ENCODE results near the gene RAD51AP1. TPM values are rescaled to one million over a fixed set of nuclear protein-coding genes. Genes with fewer than 3 reads are reported as not detected.
A peak's percentile ranks its signal among the peaks of the same experiment; 100 is the strongest.

Gene RAD51AP1
- polyA plus RNA-seq, 1 of the 3 experiments (the other 2 are of a cell fraction), result 6.0 TPM

GRCh38 chr12:4562034-4562657 lies 23.5 kb downstream of the RAD51AP1 start, which contains the start of gene DYRK4:
DYRK4 (plus strand) TSS chr12:4562208; CDS start chr12:4562246, 38 bp downstream.
- H2AFZ ChIP-seq (ENCODE audit: low read depth), result no peak within 1 kb of the TSS
- peaks cover 4 to 14% of the 10 kb centered on the region in 2 experiments for H3K36me3 ChIP-seq (replicated peaks in 1 of 2; ENCODE audit: control insufficient read depth in 1 of 2, insufficient read depth in 2 of 2, low read length in 1 of 2)
- TF ChIP-seq NRF1 (IDR thresholded peaks at IDR 0.05; ENCODE audit: low read depth, low read length) (no peak), FOSL2 (IDR thresholded peaks at IDR 0.05; ENCODE audit: borderline replicate concordance, low read depth) (no peak), ZBTB33 (IDR thresholded peaks at IDR 0.05; ENCODE audit: borderline replicate concordance, low read depth) (no peak), EZH2phosphoT487 (IDR thresholded peaks at IDR 0.05; ENCODE audit: borderline replicate concordance, low read depth) (no peak), USF2 (IDR thresholded peaks at IDR 0.05; ENCODE audit: borderline replicate concordance, low read depth, low read length) (no peak), EP300 (IDR thresholded peaks at IDR 0.05; ENCODE audit: borderline replicate concordance in 1 of 2, low read depth in 1 of 2, low read length in 1 of 2) (no peak), PBX3 (IDR thresholded peaks at IDR 0.05) (no peak), POLR2AphosphoS5 (IDR thresholded peaks at IDR 0.05; ENCODE audit: low read depth, low read length) (no peak), RCOR1 (IDR thresholded peaks at IDR 0.05; ENCODE audit: low read length) (no peak), JUND (IDR thresholded peaks at IDR 0.05) (no peak), TEAD4 (IDR thresholded peaks at IDR 0.05; ENCODE audit: borderline replicate concordance, insufficient read depth) (no peak)
- no peak within 1 kb of the TSS for H3K9ac ChIP-seq
- H3K27ac ChIP-seq (ENCODE audit: low read depth in 2 of 2, low read length in 1 of 2), result no peak within 1 kb of the TSS
- no peaks in the 10 kb centered on the region for H3K9me2 ChIP-seq
- no peaks in the 10 kb centered on the region for H3F3A ChIP-seq (replicated peaks; ENCODE audit: insufficient read depth)
- H3K4me2 ChIP-seq, result no peak within 1 kb of the TSS
- 52% methylated on average over 44 of the region's 44 CpGs for WGBS (ENCODE audit: low lambda C conversion rate)
- DNase-seq, result peak; percentile 80
- peaks cover 0 to 2% of the 10 kb centered on the region in 2 experiments; a peak in 1 of 4 replicates for H3K4me1 ChIP-seq (ENCODE audit: control insufficient read depth in 1 of 2, insufficient read depth in 2 of 2, low read depth in 1 of 2, low read length in 1 of 2)
- H3K9me3 ChIP-seq, result no peaks in the 10 kb centered on the region
- POLR2A ChIA-PET, result no interaction called here
- no peaks in the 10 kb centered on the region for H3K79me2 ChIP-seq (ENCODE audit: insufficient read depth)
- CTCF ChIA-PET, result no interaction called here
- peak within 1 kb of the TSS in 1 of 2 experiments; percentile 30; a peak in 2 of 4 replicates for H3K4me3 ChIP-seq (ENCODE audit: low read depth in 2 of 2, low read length in 1 of 2)
- no peaks in the 10 kb centered on the region for H3K27me3 ChIP-seq (ENCODE audit: insufficient read depth)
- H4K20me1 ChIP-seq (ENCODE audit: insufficient read depth), result no peaks in the 10 kb centered on the region

GRCh38 chr12:4563336-4563735 lies 24.6 kb downstream of the RAD51AP1 start:
- WGBS (ENCODE audit: low lambda C conversion rate), result 82% methylated on average over 3 of the region's 3 CpGs
- no peaks in the 10 kb centered on the region for H3F3A ChIP-seq (replicated peaks; ENCODE audit: insufficient read depth)
- H3K27me3 ChIP-seq (ENCODE audit: insufficient read depth), result no peaks in the 10 kb centered on the region
- no peak overlapping the region for H3K4me2 ChIP-seq
- no peaks in the 10 kb centered on the region for H3K9me2 ChIP-seq
- H3K9ac ChIP-seq, result no peak overlapping the region
- POLR2A ChIA-PET, result no interaction called here
- H3K9me3 ChIP-seq, result no peaks in the 10 kb centered on the region
- no peak overlapping the region for H2AFZ ChIP-seq (ENCODE audit: low read depth)
- CTCF ChIA-PET, result interaction anchor here (1.0 to 1.1 kb wide), 2 partner anchors 194 to 256 kb away, joined by 3 read pairs; no protein-coding TSS in a partner anchor
- DNase-seq, result no peak
- no peaks in the 10 kb centered on the region for H3K79me2 ChIP-seq (ENCODE audit: insufficient read depth)
- peaks cover 0 to 2% of the 10 kb centered on the region in 2 experiments; a peak in 1 of 4 replicates for H3K4me1 ChIP-seq (ENCODE audit: control insufficient read depth in 1 of 2, insufficient read depth in 2 of 2, low read depth in 1 of 2, low read length in 1 of 2)
- H3K27ac ChIP-seq (ENCODE audit: low read depth in 2 of 2, low read length in 1 of 2), result no peak overlapping the region
- no peaks in the 10 kb centered on the region for H4K20me1 ChIP-seq (ENCODE audit: insufficient read depth)
- no peak overlapping the region for H3K4me3 ChIP-seq (ENCODE audit: low read depth in 2 of 2, low read length in 1 of 2)
- peaks cover 4 to 8% of the 10 kb centered on the region in 2 experiments for H3K36me3 ChIP-seq (replicated peaks in 1 of 2; ENCODE audit: control insufficient read depth in 1 of 2, insufficient read depth in 2 of 2, low read length in 1 of 2)
- no peak for TF ChIP-seq RCOR1 (IDR thresholded peaks at IDR 0.05; ENCODE audit: low read length)
- TF ChIP-seq FOSL2 (IDR thresholded peaks at IDR 0.05; ENCODE audit: borderline replicate concordance, low read depth), result no peak
- no peak for TF ChIP-seq ELF1 (IDR thresholded peaks at IDR 0.05)
- TF ChIP-seq SIN3A (IDR thresholded peaks at IDR 0.05; ENCODE audit: borderline replicate concordance, low read depth, low read length), result no peak
- TF ChIP-seq IRF3 (IDR thresholded peaks at IDR 0.05; ENCODE audit: low read depth, low read length), result no peak
- TF ChIP-seq TEAD4 (IDR thresholded peaks at IDR 0.05; ENCODE audit: borderline replicate concordance, insufficient read depth), result no peak
- TF ChIP-seq FOXM1 (IDR thresholded peaks at IDR 0.05; ENCODE audit: low read depth), result no peak
- no peak for TF ChIP-seq POLR2AphosphoS5 (IDR thresholded peaks at IDR 0.05; ENCODE audit: low read depth, low read length)
- TF ChIP-seq TAF1 (IDR thresholded peaks at IDR 0.05; ENCODE audit: borderline replicate concordance, low read depth, low read length), result no peak
- TF ChIP-seq PBX3 (IDR thresholded peaks at IDR 0.05), result no peak
- no peak for TF ChIP-seq EZH2phosphoT487 (IDR thresholded peaks at IDR 0.05; ENCODE audit: borderline replicate concordance, low read depth)
- TF ChIP-seq MEF2A (IDR thresholded peaks at IDR 0.05; ENCODE audit: borderline replicate concordance, low read depth), result no peak
- no peak for TF ChIP-seq USF1 (IDR thresholded peaks at IDR 0.05; ENCODE audit: borderline replicate concordance, low read depth)
- no peak for TF ChIP-seq EP300 (IDR thresholded peaks at IDR 0.05; ENCODE audit: borderline replicate concordance in 1 of 2, low read depth in 1 of 2, low read length in 1 of 2)

Measured in SK-N-SH (cell line).